Peyer's patch (tissue), 4 donors: ENCODE results near the gene RABGAP1.

Experiments used
- CTCF ChIP-seq, 6 experiments: fragments of 450-650 bp in 4 of 6; fragments of 200-600 bp in 2 of 6; sonication (generic) in 1 of 6; IDR thresholded peaks; one replicate each; pipeline ENCODE4 v1.5.1; 2017 to 2019; ENCODE audit warnings: antibody characterized with exemption in 6 of 6, mild to moderate bottlenecking in 3 of 6, moderate library complexity in 1 of 6
- POLR2A ChIP-seq, 2 donors: fragments of 450-650 bp; IDR thresholded peaks; one replicate each; pipeline ENCODE4 v1.5.1; 2017; ENCODE audit warnings: antibody characterized with exemption in 2 of 2, mild to moderate bottlenecking in 2 of 2, moderate library complexity in 2 of 2

- TF ChIP-seq CTCF (IDR thresholded peaks at IDR 0.05) (no peak), POLR2A (IDR thresholded peaks at IDR 0.05) (no peak)
These were observed 166.9 kb downstream of the RABGAP1 start for GRCh38 chr9:123107639-123108285.
